ENCODE results near the gene B3GALT5.

B3GALT5 gene

DNA sequence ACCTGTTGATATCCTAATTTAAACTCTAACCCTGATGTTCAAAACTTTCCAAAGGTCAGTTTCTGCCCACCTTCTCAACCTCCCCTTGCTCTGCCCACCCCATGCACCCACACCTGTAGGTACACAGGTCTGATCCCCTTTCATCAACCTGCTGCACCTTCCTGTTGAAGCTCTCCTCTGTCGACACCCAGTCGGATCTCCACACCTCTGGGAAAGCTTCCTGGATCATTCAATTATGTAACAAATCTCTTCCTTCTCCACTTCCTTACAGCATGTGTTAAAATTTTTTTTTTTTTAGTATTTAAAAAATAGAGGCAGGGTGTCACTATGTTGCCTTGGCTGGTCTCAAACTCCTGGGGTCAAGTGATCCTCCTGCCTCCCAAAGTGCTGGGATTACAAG is 87.6 kb downstream of the B3GALT5 start:
- no peak for DNase-seq (ENCODE audit: low spot score)

DNA sequence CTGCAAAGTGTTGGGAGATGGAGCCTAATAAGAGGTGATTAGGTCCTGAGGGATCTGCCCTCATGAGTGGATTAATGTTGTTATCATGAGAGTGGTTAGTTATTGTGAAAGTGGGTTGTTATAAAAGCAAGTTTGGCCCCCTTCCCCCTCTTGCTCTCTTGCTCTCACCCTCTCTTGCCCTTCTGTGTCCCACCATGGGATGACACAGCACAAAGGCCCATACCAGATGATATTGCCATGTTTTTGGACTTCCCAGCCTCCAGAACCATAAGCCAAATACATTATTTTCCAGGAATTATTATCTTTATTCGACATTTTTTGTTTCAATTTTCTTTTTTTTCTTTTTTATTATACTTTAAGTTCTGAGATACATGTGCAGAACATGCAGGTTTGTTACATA is 90.8 kb downstream of the B3GALT5 start:
- DNase-seq (ENCODE audit: low spot score): no peak

- DNase-seq (ENCODE audit: low spot score): no peak
Observed at GRCh38 chr21:39705849-39706248, 93.1 kb downstream of the B3GALT5 start.

GRCh38 chr21:39707316-39707715 is 94.6 kb downstream of the B3GALT5 start:
- DNase-seq (ENCODE audit: low spot score): no peak

DNA sequence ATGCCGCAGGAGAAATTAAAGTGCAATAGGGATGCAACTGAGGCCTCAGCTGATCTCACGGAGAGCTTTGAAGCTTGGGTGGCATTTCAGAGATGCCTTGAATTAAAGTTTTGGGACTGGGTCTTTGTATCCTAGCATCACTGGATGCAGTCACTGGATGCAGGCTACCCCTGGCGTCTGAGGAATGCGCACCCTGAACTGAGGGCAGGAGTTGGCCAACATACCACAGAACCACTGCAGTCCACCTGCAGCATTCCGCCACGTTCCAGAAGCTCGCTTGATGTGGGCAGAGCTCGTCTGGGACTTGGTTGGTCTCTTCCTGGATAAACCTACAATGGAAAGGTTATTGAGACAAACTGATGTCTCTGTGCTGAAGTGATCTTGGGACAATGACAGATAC is 98.1 kb downstream of the B3GALT5 start:
- DNase-seq (ENCODE audit: low spot score): no peak

- DNase-seq (ENCODE audit: low spot score): no peak
Observed at GRCh38 chr21:39712273-39712672, 99.5 kb downstream of the B3GALT5 start.

GRCh38 chr21:39712976-39713375 is 100.2 kb downstream of the B3GALT5 start:
- DNase-seq (ENCODE audit: low spot score): no peak

DNA sequence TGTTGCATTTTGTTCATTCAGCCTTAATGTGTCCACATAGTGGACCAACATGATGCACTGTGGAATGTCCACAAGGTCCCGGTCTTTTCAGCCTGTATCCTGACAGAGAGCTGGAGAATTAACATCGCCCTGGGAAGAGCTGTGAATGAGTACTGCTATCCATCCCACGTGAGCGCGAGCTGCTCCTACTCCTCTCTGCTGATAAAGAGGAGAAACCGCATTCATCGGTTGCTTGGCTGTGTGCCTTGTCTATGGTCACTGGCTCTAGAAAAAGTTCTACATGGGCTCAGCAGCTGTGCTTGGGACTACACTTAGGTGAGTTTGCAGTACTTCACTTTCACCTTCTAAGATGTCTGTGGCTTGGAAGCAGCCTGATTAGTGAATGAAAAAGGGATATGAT is 101.2 kb downstream of the B3GALT5 start:
- no peak for DNase-seq (ENCODE audit: low spot score)

DNA sequence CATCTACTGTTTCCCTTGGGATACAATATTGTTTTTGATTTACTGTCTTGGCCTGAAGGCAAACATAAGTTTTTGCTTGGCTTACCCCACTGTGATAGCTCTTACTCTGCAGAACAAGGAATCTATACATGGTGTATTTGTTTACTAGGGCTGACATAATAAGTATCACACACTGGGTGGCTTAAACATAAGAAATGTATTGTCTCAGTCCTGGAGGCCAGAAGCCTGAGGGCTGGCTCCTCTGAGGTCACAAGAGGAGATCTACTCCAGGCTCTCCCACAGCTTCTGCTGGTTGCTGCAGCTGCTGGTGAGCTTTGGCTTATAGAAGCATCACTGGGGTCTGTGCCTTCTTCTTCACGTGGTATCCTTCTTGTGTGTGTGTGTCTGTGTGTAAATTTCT is 101.6 kb downstream of the B3GALT5 start:
- DNase-seq (ENCODE audit: low spot score): no peak

GRCh38 chr21:39715804-39716397 is 103.2 kb downstream of the B3GALT5 start:
- peak; percentile 74 for DNase-seq (ENCODE audit: low spot score)

DNA sequence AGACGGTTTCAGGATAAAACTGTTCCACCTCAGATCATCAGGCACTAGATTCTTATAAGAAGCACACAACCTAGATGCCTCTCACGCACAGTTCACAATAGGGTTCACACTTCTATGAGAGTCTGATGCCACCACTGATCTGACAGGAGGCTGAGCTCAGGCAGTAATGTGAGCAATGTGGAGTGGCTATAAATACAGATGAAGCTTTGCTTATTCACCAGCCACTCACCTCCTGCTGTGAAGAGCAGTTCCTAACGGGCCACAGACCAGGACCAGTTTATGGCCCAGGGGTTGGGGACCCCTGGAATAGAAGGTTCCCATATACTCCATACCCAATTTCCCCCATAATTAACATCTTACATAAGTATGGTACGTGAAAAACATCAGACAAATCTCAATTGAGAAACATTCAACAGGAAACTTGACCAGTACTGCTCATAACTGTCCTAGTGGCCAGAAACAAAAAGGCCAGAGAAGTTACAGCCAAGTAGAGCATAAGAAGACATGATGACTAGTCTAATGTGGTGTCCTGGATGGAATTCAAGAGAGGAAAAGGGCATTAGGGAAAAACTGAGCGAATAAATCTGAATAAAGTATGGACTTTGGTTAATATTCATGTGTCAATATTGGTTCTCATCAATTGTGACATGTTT is 107.5 kb downstream of the B3GALT5 start:
- DNase-seq (ENCODE audit: low spot score): no peak

DNA sequence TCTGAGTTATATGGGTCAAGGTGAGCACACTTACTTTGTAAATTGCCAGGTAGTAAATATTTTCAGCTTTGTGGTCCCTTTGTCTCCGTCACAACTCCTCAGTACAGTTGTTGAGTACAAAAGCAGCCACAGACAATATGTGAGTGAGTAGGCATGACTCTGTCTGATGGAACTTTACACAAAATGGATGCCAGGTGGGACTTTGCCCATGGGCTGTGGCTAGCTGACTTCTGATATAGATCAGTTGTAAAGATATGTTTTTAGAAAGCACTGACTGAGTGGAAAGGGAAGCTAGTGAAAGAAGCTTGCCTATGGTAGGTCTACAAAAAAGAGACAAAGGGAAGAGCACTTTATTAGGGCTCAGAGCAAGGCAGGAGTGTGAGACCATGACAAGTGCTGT is 109.1 kb downstream of the B3GALT5 start:
- no peak for DNase-seq (ENCODE audit: low spot score)

Measured in Ammon's horn (tissue), 1 donor.